A673 (cell line): ENCODE results near the gene LAMB2. TPM values are rescaled to one million over a fixed set of nuclear protein-coding genes. Genes with fewer than 3 reads are reported as not detected.

Source experiments
- BruUV-seq: library from RNA; stranded (reverse); fragments of 400-500 nt; replicated peaks from 2 replicates; lab custom pipeline; 2021; lab: Mats Ljungman, UMichigan
- CTCF ChIA-PET: fragments of 300-600 bp; sonication (Branson Sonifier 250); formaldehyde crosslinking; loops from one replicate; lab custom pipeline; 2022; ENCODE audit warnings: antibody characterized with exemption; lab: Charles Lee
- POLR2A ChIA-PET: fragments of 300-600 bp; sonication (Branson Sonifier 250); formaldehyde crosslinking; loops from one replicate; lab custom pipeline; 2022; ENCODE audit warnings: antibody characterized with exemption; ENCODE audit not compliant: low non-redundant PET; lab: Charles Lee
- DNase-seq: peaks from one replicate; pipeline ENCODE4 v3.0.0-alpha.2; 2015; ENCODE audit warnings: low spot score
- H3K27ac ChIP-seq: fragments of 200-600 bp; sonication (generic); 2 replicates; pipeline ENCODE4 v1.5.1; 2016; ENCODE audit warnings: mixed run types, low read depth, mild to moderate bottlenecking, mixed read lengths, antibody characterized with exemption, low read length; ENCODE audit not compliant: poor library complexity, severe bottlenecking
- H3K27me3 ChIP-seq: fragments of 200-600 bp; sonication (generic); replicated peaks from 2 replicates; pipeline ENCODE4 v1.6.1; 2017; ENCODE audit warnings: mixed run types, low read depth, mild to moderate bottlenecking, mixed read lengths, antibody characterized with exemption, low read length; ENCODE audit not compliant: insufficient read depth, poor library complexity
- H3K36me3 ChIP-seq: fragments of 200-600 bp; sonication (generic); 2 replicates; pipeline ENCODE4 v1.6.1; 2016; ENCODE audit warnings: mixed run types, mild to moderate bottlenecking, mixed read lengths, antibody characterized with exemption, low read length; ENCODE audit not compliant: insufficient read depth, poor library complexity, severe bottlenecking
- H3K4me1 ChIP-seq: fragments of 200-600 bp; sonication (generic); 2 replicates; pipeline ENCODE4 v1.6.1; 2017; ENCODE audit warnings: mixed run types, mild to moderate bottlenecking, mixed read lengths, antibody characterized with exemption, low read length; ENCODE audit not compliant: insufficient read depth, poor library complexity, severe bottlenecking
- H3K4me3 ChIP-seq: fragments of 200-600 bp; sonication (generic); 2 replicates; pipeline ENCODE4 v1.5.1; 2016; ENCODE audit warnings: low read depth, mixed run types, mild to moderate bottlenecking, mixed read lengths, low read length; ENCODE audit not compliant: poor library complexity, severe bottlenecking
- H3K9me3 ChIP-seq: fragments of 200-600 bp; sonication (generic); 2 replicates; pipeline ENCODE4 v1.6.1; 2016; ENCODE audit warnings: mixed run types, low read depth, mild to moderate bottlenecking, mixed read lengths, antibody characterized with exemption, low read length; ENCODE audit not compliant: poor library complexity, severe bottlenecking
- CTCF ChIP-seq: fragments of 300-800, 200-600 bp; sonication (generic); conservative IDR thresholded peaks from 2 replicates; pipeline ENCODE4 v1.5.1; 2017; ENCODE audit warnings: low read depth, mild to moderate bottlenecking, antibody characterized with exemption, low read length, moderate library complexity, mixed read lengths
- EZH2 ChIP-seq: fragments of 200-600 bp; sonication (generic); IDR thresholded peaks from 2 replicates; pipeline ENCODE4 v1.6.1; 2017; ENCODE audit warnings: borderline replicate concordance, low read depth, mild to moderate bottlenecking, mixed read lengths, antibody characterized with exemption, low read length; ENCODE audit not compliant: poor library complexity, severe bottlenecking
- intact Hi-C: fragments of 100-400 bp; cut with micrococcal nuclease; formaldehyde crosslinking; loops from one replicate; pipeline ENCODE4 v1.10.0; 2022; ENCODE audit not compliant: unreplicated experiment
- total RNA-seq: library from RNA; stranded (reverse); gene quantifications from 2 replicates; pipeline ENCODE4 v1.2.3, GENCODE V29; 2021

Gene LAMB2
- total RNA-seq, 1 experiment from 2014 or later = 45.9 TPM

GRCh38 chr3:49161197-49161596 lies 28.3 kb upstream of the LAMB2 start:
- CTCF ChIA-PET = no interaction called here
- BruUV-seq = no TSS peak
- no peaks in the 10 kb centered on the region for H3K36me3 ChIP-seq
- H3K4me3 ChIP-seq = no peak overlapping the region
- no peaks in the 10 kb centered on the region for H3K27me3 ChIP-seq
- no peaks in the 10 kb centered on the region for H3K4me1 ChIP-seq
- TF ChIP-seq EZH2 = no peak
- TF ChIP-seq CTCF = no peak
- H3K9me3 ChIP-seq = no peaks in the 10 kb centered on the region
- DNase-seq = no peak
- POLR2A ChIA-PET = no interaction called here
- no peak overlapping the region for H3K27ac ChIP-seq
- intact Hi-C loops = no loop called here

- BruUV-seq = no TSS peak
- Histone ChIP-seq H3K4me3 (no peak overlapping the region), H3K27me3 (no peaks in the 10 kb centered on the region), H3K27ac (no peak overlapping the region), H3K36me3 (no peaks in the 10 kb centered on the region), H3K4me1 (no peaks in the 10 kb centered on the region), H3K9me3 (no peaks in the 10 kb centered on the region)
- POLR2A ChIA-PET = no interaction called here
- DNase-seq = no peak
- intact Hi-C loops = no loop called here
- CTCF ChIA-PET = no interaction called here
- no peak for TF ChIP-seq CTCF
- no peak for TF ChIP-seq EZH2
Observed at GRCh38 chr3:49158792-49159191, 25.9 kb upstream of the LAMB2 start.

- TF ChIP-seq EZH2 = no peak
- POLR2A ChIA-PET = no interaction called here
- no peaks in the 10 kb centered on the region for H3K27me3 ChIP-seq
- CTCF ChIA-PET = no interaction called here
- BruUV-seq = no TSS peak
- no peak overlapping the region for H3K27ac ChIP-seq
- DNase-seq = no peak
- H3K36me3 ChIP-seq = no peaks in the 10 kb centered on the region
- H3K4me3 ChIP-seq = no peak overlapping the region
- H3K9me3 ChIP-seq = no peaks in the 10 kb centered on the region
- H3K4me1 ChIP-seq = no peaks in the 10 kb centered on the region
- intact Hi-C loops = no loop called here
Observed at GRCh38 chr3:49158103-49158709, 25.4 kb upstream of the LAMB2 start.

GRCh38 chr3:49157289-49157688 lies 24.4 kb upstream of the LAMB2 start:
- no peak overlapping the region for H3K27ac ChIP-seq
- H3K4me3 ChIP-seq = no peak overlapping the region
- no peaks in the 10 kb centered on the region for H3K4me1 ChIP-seq
- TF ChIP-seq EZH2 (no peak), CTCF (no peak)
- CTCF ChIA-PET = no interaction called here
- no peaks in the 10 kb centered on the region for H3K36me3 ChIP-seq
- intact Hi-C loops = no loop called here
- no TSS peak for BruUV-seq
- H3K27me3 ChIP-seq = no peaks in the 10 kb centered on the region
- POLR2A ChIA-PET = no interaction called here
- no peak for DNase-seq
- no peaks in the 10 kb centered on the region for H3K9me3 ChIP-seq
